ENCODE data around the gene UPB1. TPM values are rescaled to one million over a fixed set of nuclear protein-coding genes. Genes with fewer than 3 reads are reported as not detected.

UPB1 gene
- total and polyA plus RNA-seq, 2 experiments from 2014 or later, result 0.13 TPM; not detected in 1

DNA sequence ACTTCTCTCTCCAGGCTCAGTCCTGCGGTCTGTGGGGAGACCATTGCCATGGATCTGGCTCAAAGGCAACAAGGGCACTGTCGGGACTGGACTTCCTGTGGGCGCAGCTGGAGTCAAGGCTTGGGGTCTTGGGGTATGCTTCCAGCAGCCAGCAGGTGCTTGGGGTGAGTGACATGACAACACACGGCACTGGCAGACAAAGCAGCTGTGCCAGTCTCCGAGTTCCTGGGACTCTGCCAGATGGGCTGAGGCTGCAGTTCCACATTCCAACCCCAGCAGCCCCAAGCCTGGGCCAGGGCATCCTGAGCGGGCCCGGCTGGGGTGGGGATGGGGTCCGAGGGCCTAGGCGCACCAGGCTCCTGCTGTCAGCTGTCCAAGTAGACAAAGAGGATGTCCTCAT lies 47.5 kb downstream of the UPB1 start:
- Mint-ChIP-seq H3K27me3 (ENCODE audit: insufficient read depth, low read depth, poor library complexity) (peaks cover 4% of the 10 kb centered on the region), H3K4me3 (no peak overlapping the region), H3K27ac (no peak overlapping the region), H3K36me3 (ENCODE audit: low read depth) (peaks cover 50% of the 10 kb centered on the region), H3K9me3 (no peaks in the 10 kb centered on the region), H3K4me1 (no peaks in the 10 kb centered on the region)
- H3K79me2 ChIP-seq (replicated peaks; ENCODE audit: insufficient read depth), result no peaks in the 10 kb centered on the region
- no peaks in the 10 kb centered on the region for H3K9me2 ChIP-seq (ENCODE audit: insufficient read depth)
- H3K4me1 ChIP-seq (ENCODE audit: insufficient read depth), result no peaks in the 10 kb centered on the region
- no peak overlapping the region for H2AFZ ChIP-seq
- H3K27me3 ChIP-seq (ENCODE audit: insufficient read depth), result no peaks in the 10 kb centered on the region
- no peaks in the 10 kb centered on the region for H3F3A ChIP-seq (replicated peaks; ENCODE audit: low read depth)
- H3K27ac ChIP-seq (ENCODE audit: low read depth), result no peak overlapping the region
- no peak overlapping the region for H3K4me3 ChIP-seq
- no peak overlapping the region for H3K4me2 ChIP-seq
- DNase-seq (ENCODE audit: low spot score) (no peak), ATAC-seq (no peak)
- H4K20me1 ChIP-seq (replicated peaks; ENCODE audit: insufficient read depth), result no peaks in the 10 kb centered on the region
- TF ChIP-seq JUNB (IDR thresholded peaks at IDR 0.05; ENCODE audit: unreplicated experiment), result no peak
- no peak for TF ChIP-seq NANOG (IDR thresholded peaks at IDR 0.05; ENCODE audit: borderline replicate concordance)
- no peak for TF ChIP-seq ZNF114 (CRISPR knock-in tag; IDR thresholded peaks at IDR 0.05)
- TF ChIP-seq, protein P1, sequence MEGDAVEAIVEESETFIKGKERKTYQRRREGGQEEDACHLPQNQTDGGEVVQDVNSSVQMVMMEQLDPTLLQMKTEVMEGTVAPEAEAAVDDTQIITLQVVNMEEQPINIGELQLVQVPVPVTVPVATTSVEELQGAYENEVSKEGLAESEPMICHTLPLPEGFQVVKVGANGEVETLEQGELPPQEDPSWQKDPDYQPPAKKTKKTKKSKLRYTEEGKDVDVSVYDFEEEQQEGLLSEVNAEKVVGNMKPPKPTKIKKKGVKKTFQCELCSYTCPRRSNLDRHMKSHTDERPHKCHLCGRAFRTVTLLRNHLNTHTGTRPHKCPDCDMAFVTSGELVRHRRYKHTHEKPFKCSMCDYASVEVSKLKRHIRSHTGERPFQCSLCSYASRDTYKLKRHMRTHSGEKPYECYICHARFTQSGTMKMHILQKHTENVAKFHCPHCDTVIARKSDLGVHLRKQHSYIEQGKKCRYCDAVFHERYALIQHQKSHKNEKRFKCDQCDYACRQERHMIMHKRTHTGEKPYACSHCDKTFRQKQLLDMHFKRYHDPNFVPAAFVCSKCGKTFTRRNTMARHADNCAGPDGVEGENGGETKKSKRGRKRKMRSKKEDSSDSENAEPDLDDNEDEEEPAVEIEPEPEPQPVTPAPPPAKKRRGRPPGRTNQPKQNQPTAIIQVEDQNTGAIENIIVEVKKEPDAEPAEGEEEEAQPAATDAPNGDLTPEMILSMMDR (conservative IDR thresholded peaks at IDR 0.05; ENCODE audit: low read depth in 2 of 2), result no peak
- TF ChIP-seq, protein P2, sequence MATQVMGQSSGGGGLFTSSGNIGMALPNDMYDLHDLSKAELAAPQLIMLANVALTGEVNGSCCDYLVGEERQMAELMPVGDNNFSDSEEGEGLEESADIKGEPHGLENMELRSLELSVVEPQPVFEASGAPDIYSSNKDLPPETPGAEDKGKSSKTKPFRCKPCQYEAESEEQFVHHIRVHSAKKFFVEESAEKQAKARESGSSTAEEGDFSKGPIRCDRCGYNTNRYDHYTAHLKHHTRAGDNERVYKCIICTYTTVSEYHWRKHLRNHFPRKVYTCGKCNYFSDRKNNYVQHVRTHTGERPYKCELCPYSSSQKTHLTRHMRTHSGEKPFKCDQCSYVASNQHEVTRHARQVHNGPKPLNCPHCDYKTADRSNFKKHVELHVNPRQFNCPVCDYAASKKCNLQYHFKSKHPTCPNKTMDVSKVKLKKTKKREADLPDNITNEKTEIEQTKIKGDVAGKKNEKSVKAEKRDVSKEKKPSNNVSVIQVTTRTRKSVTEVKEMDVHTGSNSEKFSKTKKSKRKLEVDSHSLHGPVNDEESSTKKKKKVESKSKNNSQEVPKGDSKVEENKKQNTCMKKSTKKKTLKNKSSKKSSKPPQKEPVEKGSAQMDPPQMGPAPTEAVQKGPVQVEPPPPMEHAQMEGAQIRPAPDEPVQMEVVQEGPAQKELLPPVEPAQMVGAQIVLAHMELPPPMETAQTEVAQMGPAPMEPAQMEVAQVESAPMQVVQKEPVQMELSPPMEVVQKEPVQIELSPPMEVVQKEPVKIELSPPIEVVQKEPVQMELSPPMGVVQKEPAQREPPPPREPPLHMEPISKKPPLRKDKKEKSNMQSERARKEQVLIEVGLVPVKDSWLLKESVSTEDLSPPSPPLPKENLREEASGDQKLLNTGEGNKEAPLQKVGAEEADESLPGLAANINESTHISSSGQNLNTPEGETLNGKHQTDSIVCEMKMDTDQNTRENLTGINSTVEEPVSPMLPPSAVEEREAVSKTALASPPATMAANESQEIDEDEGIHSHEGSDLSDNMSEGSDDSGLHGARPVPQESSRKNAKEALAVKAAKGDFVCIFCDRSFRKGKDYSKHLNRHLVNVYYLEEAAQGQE (IDR thresholded peaks at IDR 0.05; ENCODE audit: unreplicated experiment), result no peak
- no peak for TF ChIP-seq STAT1 (IDR thresholded peaks at IDR 0.05; ENCODE audit: unreplicated experiment)
- TF ChIP-seq CREB1 (CRISPR knock-in tag; IDR thresholded peaks at IDR 0.05; ENCODE audit: low read depth), result no peak
- TF ChIP-seq EZH2 (IDR thresholded peaks at IDR 0.05; ENCODE audit: low read depth, unreplicated experiment), result no peak
- no peak for TF ChIP-seq EZH2phosphoT487 (IDR thresholded peaks at IDR 0.05; ENCODE audit: unreplicated experiment)
- TF ChIP-seq, protein P3, sequence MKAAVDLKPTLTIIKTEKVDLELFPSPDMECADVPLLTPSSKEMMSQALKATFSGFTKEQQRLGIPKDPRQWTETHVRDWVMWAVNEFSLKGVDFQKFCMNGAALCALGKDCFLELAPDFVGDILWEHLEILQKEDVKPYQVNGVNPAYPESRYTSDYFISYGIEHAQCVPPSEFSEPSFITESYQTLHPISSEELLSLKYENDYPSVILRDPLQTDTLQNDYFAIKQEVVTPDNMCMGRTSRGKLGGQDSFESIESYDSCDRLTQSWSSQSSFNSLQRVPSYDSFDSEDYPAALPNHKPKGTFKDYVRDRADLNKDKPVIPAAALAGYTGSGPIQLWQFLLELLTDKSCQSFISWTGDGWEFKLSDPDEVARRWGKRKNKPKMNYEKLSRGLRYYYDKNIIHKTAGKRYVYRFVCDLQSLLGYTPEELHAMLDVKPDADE (IDR thresholded peaks at IDR 0.05), result no peak
- TF ChIP-seq ZNF331 (CRISPR knock-in tag; IDR thresholded peaks at IDR 0.05; ENCODE audit: low read depth), result no peak
- TF ChIP-seq, protein P4, sequence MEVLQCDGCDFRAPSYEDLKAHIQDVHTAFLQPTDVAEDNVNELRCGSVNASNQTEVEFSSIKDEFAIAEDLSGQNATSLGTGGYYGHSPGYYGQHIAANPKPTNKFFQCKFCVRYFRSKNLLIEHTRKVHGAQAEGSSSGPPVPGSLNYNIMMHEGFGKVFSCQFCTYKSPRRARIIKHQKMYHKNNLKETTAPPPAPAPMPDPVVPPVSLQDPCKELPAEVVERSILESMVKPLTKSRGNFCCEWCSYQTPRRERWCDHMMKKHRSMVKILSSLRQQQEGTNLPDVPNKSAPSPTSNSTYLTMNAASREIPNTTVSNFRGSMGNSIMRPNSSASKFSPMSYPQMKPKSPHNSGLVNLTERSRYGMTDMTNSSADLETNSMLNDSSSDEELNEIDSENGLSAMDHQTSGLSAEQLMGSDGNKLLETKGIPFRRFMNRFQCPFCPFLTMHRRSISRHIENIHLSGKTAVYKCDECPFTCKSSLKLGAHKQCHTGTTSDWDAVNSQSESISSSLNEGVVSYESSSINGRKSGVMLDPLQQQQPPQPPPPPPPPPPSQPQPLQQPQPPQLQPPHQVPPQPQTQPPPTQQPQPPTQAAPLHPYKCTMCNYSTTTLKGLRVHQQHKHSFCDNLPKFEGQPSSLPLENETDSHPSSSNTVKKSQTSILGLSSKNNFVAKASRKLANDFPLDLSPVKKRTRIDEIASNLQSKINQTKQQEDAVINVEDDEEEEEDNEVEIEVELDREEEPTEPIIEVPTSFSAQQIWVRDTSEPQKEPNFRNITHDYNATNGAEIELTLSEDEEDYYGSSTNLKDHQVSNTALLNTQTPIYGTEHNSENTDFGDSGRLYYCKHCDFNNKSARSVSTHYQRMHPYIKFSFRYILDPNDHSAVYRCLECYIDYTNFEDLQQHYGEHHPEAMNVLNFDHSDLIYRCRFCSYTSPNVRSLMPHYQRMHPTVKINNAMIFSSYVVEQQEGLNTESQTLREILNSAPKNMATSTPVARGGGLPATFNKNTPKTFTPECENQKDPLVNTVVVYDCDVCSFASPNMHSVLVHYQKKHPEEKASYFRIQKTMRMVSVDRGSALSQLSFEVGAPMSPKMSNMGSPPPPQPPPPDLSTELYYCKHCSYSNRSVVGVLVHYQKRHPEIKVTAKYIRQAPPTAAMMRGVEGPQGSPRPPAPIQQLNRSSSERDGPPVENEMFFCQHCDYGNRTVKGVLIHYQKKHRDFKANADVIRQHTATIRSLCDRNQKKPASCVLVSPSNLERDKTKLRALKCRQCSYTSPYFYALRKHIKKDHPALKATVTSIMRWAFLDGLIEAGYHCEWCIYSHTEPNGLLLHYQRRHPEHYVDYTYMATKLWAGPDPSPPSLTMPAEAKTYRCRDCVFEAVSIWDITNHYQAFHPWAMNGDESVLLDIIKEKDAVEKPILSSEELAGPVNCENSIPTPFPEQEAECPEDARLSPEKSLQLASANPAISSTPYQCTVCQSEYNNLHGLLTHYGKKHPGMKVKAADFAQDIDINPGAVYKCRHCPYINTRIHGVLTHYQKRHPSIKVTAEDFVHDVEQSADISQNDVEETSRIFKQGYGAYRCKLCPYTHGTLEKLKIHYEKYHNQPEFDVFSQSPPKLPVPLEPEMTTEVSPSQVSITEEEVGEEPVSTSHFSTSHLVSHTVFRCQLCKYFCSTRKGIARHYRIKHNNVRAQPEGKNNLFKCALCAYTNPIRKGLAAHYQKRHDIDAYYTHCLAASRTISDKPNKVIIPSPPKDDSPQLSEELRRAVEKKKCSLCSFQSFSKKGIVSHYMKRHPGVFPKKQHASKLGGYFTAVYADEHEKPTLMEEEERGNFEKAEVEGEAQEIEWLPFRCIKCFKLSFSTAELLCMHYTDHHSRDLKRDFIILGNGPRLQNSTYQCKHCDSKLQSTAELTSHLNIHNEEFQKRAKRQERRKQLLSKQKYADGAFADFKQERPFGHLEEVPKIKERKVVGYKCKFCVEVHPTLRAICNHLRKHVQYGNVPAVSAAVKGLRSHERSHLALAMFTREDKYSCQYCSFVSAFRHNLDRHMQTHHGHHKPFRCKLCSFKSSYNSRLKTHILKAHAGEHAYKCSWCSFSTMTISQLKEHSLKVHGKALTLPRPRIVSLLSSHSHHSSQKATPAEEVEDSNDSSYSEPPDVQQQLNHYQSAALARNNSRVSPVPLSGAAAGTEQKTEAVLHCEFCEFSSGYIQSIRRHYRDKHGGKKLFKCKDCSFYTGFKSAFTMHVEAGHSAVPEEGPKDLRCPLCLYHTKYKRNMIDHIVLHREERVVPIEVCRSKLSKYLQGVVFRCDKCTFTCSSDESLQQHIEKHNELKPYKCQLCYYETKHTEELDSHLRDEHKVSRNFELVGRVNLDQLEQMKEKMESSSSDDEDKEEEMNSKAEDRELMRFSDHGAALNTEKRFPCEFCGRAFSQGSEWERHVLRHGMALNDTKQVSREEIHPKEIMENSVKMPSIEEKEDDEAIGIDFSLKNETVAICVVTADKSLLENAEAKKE (CRISPR knock-in tag; IDR thresholded peaks at IDR 0.05), result no peak
- no peak for TF ChIP-seq POLR2AphosphoS5 (IDR thresholded peaks at IDR 0.05; ENCODE audit: low read depth)
- H3K36me3 ChIP-seq (ENCODE audit: insufficient read depth), result no peaks in the 10 kb centered on the region; the same call in 1 of the 2 replicates
